ENCODE data around the gene SLC25A25. TPM values are rescaled to one million over a fixed set of nuclear protein-coding genes. Genes with fewer than 3 reads are reported as not detected.
"Not testable (repeated sequence)": the region's sequence is repeated elsewhere in the genome, so short reads cannot be mapped to it uniquely, and the experiment has no call there.

Gene SLC25A25
- total RNA-seq, 1 donor from 2014 or later = 18.0 TPM

GRCh38 chr9:128027705-128028104 is 40.3 kb upstream of the SLC25A25 start:
- no peak overlapping the region for H3K27ac Mint-ChIP-seq (ENCODE audit: unreplicated experiment)
- no peak for TF ChIP-seq CTCF (IDR thresholded peaks at IDR 0.05)
- H3K4me3 Mint-ChIP-seq (ENCODE audit: unreplicated experiment) = no peak overlapping the region
- no peaks in the 10 kb centered on the region for H3K9me3 Mint-ChIP-seq (ENCODE audit: unreplicated experiment)
- H3K27me3 Mint-ChIP-seq (ENCODE audit: unreplicated experiment) = no peaks in the 10 kb centered on the region
- peaks cover 34% of the 10 kb centered on the region for H3K4me1 Mint-ChIP-seq (ENCODE audit: unreplicated experiment)
- no peaks in the 10 kb centered on the region for H3K36me3 Mint-ChIP-seq (ENCODE audit: unreplicated experiment)
- DNase-seq (ENCODE audit: extremely low spot score, unreplicated experiment) = no peak

- no peak for DNase-seq (ENCODE audit: extremely low spot score, unreplicated experiment)
- no peak for TF ChIP-seq CTCF (IDR thresholded peaks at IDR 0.05)
- Mint-ChIP-seq H3K9me3 (ENCODE audit: unreplicated experiment) (no peaks in the 10 kb centered on the region), H3K4me1 (ENCODE audit: unreplicated experiment) (peaks cover 5% of the 10 kb centered on the region), H3K36me3 (ENCODE audit: unreplicated experiment) (no peaks in the 10 kb centered on the region), H3K27me3 (ENCODE audit: unreplicated experiment) (no peaks in the 10 kb centered on the region), H3K4me3 (ENCODE audit: unreplicated experiment) (no peak overlapping the region), H3K27ac (ENCODE audit: unreplicated experiment) (no peak overlapping the region)
Observed at GRCh38 chr9:128033609-128034008, 34.4 kb upstream of the SLC25A25 start.

- no peak overlapping the region for H3K4me3 Mint-ChIP-seq (ENCODE audit: unreplicated experiment)
- H3K27me3 Mint-ChIP-seq (ENCODE audit: unreplicated experiment) = no peaks in the 10 kb centered on the region
- no peak overlapping the region for H3K27ac Mint-ChIP-seq (ENCODE audit: unreplicated experiment)
- no peak for DNase-seq (ENCODE audit: extremely low spot score, unreplicated experiment)
- no peaks in the 10 kb centered on the region for H3K36me3 Mint-ChIP-seq (ENCODE audit: unreplicated experiment)
- peak; percentile 77 for TF ChIP-seq CTCF (IDR thresholded peaks at IDR 0.05)
- H3K9me3 Mint-ChIP-seq (ENCODE audit: unreplicated experiment) = no peaks in the 10 kb centered on the region
- H3K4me1 Mint-ChIP-seq (ENCODE audit: unreplicated experiment) = no peaks in the 10 kb centered on the region
Observed at GRCh38 chr9:128034821-128035652, 33.0 kb upstream of the SLC25A25 start.

DNA sequence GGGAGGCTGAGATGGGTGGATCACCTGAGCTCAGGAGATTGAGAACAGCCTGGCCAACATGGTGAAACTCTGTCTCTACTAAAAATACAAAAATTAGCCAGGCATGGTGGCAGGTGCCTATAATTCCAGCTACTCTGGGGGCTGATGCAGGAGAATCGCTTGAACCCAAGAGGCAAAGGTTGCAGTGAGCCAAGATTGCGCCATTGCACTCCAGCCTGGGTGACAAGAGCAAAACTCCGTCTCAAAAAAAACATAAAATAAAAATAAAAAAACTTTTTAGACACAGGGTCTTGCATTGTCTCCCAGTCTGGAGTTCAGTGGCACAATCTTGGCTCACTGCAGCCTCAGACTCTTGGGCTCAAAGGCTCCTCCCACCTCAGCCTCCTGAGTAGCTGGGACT is 31.5 kb upstream of the SLC25A25 start:
- DNase-seq (ENCODE audit: extremely low spot score, unreplicated experiment); H3K4me1 Mint-ChIP-seq (ENCODE audit: unreplicated experiment); H3K27me3 Mint-ChIP-seq (ENCODE audit: unreplicated experiment); H3K9me3 Mint-ChIP-seq (ENCODE audit: unreplicated experiment); H3K36me3 Mint-ChIP-seq (ENCODE audit: unreplicated experiment); H3K4me3 Mint-ChIP-seq (ENCODE audit: unreplicated experiment); H3K27ac Mint-ChIP-seq (ENCODE audit: unreplicated experiment): not testable (repeated sequence)

GRCh38 chr9:128040783-128041182 is 27.2 kb upstream of the SLC25A25 start:
- H3K27ac Mint-ChIP-seq (ENCODE audit: unreplicated experiment) = not testable (repeated sequence)

GRCh38 chr9:128042043-128042442 is 26.0 kb upstream of the SLC25A25 start:
- no peak overlapping the region for H3K27ac Mint-ChIP-seq (ENCODE audit: unreplicated experiment)
- H3K27me3 Mint-ChIP-seq (ENCODE audit: unreplicated experiment) = peaks cover 11% of the 10 kb centered on the region
- TF ChIP-seq CTCF (IDR thresholded peaks at IDR 0.05) = no peak
- H3K4me1 Mint-ChIP-seq (ENCODE audit: unreplicated experiment) = peaks cover 9% of the 10 kb centered on the region
- DNase-seq (ENCODE audit: extremely low spot score, unreplicated experiment) = no peak
- no peaks in the 10 kb centered on the region for H3K9me3 Mint-ChIP-seq (ENCODE audit: unreplicated experiment)
- H3K36me3 Mint-ChIP-seq (ENCODE audit: unreplicated experiment) = no peaks in the 10 kb centered on the region
- no peak overlapping the region for H3K4me3 Mint-ChIP-seq (ENCODE audit: unreplicated experiment)

More at GRCh38 chr9:128040783-128041182, 27.2 kb upstream of the SLC25A25 start:
- not testable (repeated sequence) for H3K9me3 Mint-ChIP-seq (ENCODE audit: unreplicated experiment); H3K36me3 Mint-ChIP-seq (ENCODE audit: unreplicated experiment); DNase-seq (ENCODE audit: extremely low spot score, unreplicated experiment); H3K4me3 Mint-ChIP-seq (ENCODE audit: unreplicated experiment); H3K4me1 Mint-ChIP-seq (ENCODE audit: unreplicated experiment)
- H3K27me3 Mint-ChIP-seq (ENCODE audit: unreplicated experiment) = peaks cover 11% of the 10 kb centered on the region
